Astrocyte (in vitro differentiated cells and primary cell): ENCODE data around the gene CARD11. TPM values are rescaled to one million over a fixed set of nuclear protein-coding genes. Genes with fewer than 3 reads are reported as not detected.

ENCODE experiments used
- DNase-seq: peaks from one replicate; pipeline ENCODE4 v3.0.0-alpha.2; 2010; ENCODE audit warnings: low read depth
- FAIRE-seq: peaks from 2 replicates; lab custom pipeline; 2011; peaks lifted over from hg19 to GRCh38; lab: Jason Lieb, UNC
- H2AFZ ChIP-seq: 2 replicates; pipeline ENCODE4 v1.6.0; 2012; ENCODE audit warnings: low read depth, low read length, inconsistent platforms
- H3K27ac ChIP-seq: 2 replicates; pipeline ENCODE4 v1.5.1; 2011; ENCODE audit warnings: low read depth, low read length, inconsistent platforms
- H3K27me3 ChIP-seq: 2 replicates; pipeline ENCODE4 v1.6.0; 2011; ENCODE audit warnings: low read length, inconsistent platforms; ENCODE audit not compliant: insufficient read depth
- H3K36me3 ChIP-seq: 2 replicates; pipeline ENCODE4 v1.5.1; 2011; ENCODE audit warnings: low read length, inconsistent platforms; ENCODE audit not compliant: insufficient read depth
- H3K4me1 ChIP-seq: 2 replicates; pipeline ENCODE4 v1.5.1; 2011; ENCODE audit warnings: low read length, inconsistent platforms; ENCODE audit not compliant: insufficient read depth
- H3K4me2 ChIP-seq: 2 replicates; pipeline ENCODE4 v1.6.0; 2012; ENCODE audit warnings: low read length, inconsistent platforms
- H3K4me3 ChIP-seq: 2 replicates; pipeline ENCODE4 v1.5.1; 2011; ENCODE audit warnings: low read depth, mild to moderate bottlenecking, low read length, inconsistent platforms; ENCODE audit not compliant: insufficient read depth
- H3K79me2 ChIP-seq: 2 replicates; pipeline ENCODE4 v1.6.0; 2012; ENCODE audit warnings: mild to moderate bottlenecking, low read length, inconsistent platforms; ENCODE audit not compliant: insufficient read depth
- H3K9ac ChIP-seq: 2 replicates; pipeline ENCODE4 v1.6.0; 2012; ENCODE audit warnings: mild to moderate bottlenecking, low read length, inconsistent platforms
- H3K9me3 ChIP-seq: 2 replicates; pipeline ENCODE4 v1.5.1; 2012; ENCODE audit warnings: low read depth, mild to moderate bottlenecking, low read length, inconsistent platforms; ENCODE audit not compliant: insufficient read depth
- H4K20me1 ChIP-seq: 2 replicates; pipeline ENCODE4 v1.6.0; 2012; ENCODE audit warnings: low read length, inconsistent platforms; ENCODE audit not compliant: insufficient read depth
- H3K27ac Mint-ChIP-seq: one replicate; pipeline ENCODE4 v1.8.0; 2021; ENCODE audit warnings: mild to moderate bottlenecking, mixed read lengths; ENCODE audit not compliant: unreplicated experiment
- H3K27me3 Mint-ChIP-seq: one replicate; pipeline ENCODE4 v1.8.0; 2021; ENCODE audit warnings: low read depth, mixed read lengths; ENCODE audit not compliant: unreplicated experiment
- H3K36me3 Mint-ChIP-seq: one replicate; pipeline ENCODE4 v1.8.0; 2021; ENCODE audit warnings: low read depth, mixed read lengths; ENCODE audit not compliant: unreplicated experiment
- H3K4me1 Mint-ChIP-seq: one replicate; pipeline ENCODE4 v1.8.0; 2021; ENCODE audit warnings: low read depth, mixed read lengths; ENCODE audit not compliant: unreplicated experiment
- H3K4me3 Mint-ChIP-seq: one replicate; pipeline ENCODE4 v1.8.0; 2021; ENCODE audit warnings: mild to moderate bottlenecking, moderate library complexity, mixed read lengths; ENCODE audit not compliant: unreplicated experiment
- H3K9me3 Mint-ChIP-seq: one replicate; pipeline ENCODE4 v1.8.0; 2021; ENCODE audit warnings: mild to moderate bottlenecking, mixed read lengths; ENCODE audit not compliant: unreplicated experiment
- EZH2 ChIP-seq: IDR thresholded peaks from 2 replicates; pipeline ENCODE4 v1.6.1; 2012; ENCODE audit warnings: mild to moderate bottlenecking, low read length, inconsistent platforms; ENCODE audit not compliant: insufficient read depth
- total RNA-seq: library from RNA; stranded (reverse); gene quantifications from 2 replicates; pipeline ENCODE4 v1.2.1, GENCODE V29; 2021
- TF ChIP-seq, protein P1 (sequence below): IDR thresholded peaks from 2 replicates; pipeline ENCODE4 v1.5.1; 2011; ENCODE audit warnings: low read depth, mild to moderate bottlenecking, inconsistent platforms, low read length, moderate library complexity; ENCODE audit not compliant: insufficient read depth

CARD11 gene
- total RNA-seq, 1 donor from 2014 or later: 9.5 TPM

DNA sequence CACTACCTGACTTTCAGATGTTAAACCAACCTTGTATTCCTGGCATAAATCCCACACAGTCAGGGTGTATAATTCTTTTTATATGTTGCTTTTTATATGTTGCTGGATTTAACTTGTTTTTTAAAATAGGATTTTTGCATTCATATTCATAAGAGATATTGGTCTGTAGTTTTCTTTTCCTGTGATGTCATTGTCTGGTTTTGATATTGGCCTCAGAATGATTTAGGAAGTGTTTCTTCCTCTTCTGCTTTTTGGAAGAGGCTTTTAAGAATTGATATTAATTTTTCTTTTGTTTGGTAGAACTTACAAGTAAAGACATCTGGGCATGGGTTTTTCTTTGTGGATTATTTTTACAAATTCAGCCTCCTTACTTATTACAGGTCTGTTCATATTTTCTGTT lies 93.1 kb downstream of the CARD11 start:
- Histone ChIP-seq H3K79me2 (no peaks in the 10 kb centered on the region), H2AFZ (no peak overlapping the region), H3K27me3 (no peaks in the 10 kb centered on the region), H3K36me3 (no peaks in the 10 kb centered on the region), H4K20me1 (no peaks in the 10 kb centered on the region), H3K9ac (no peak overlapping the region), H3K4me2 (no peak overlapping the region), H3K4me3 (no peak overlapping the region), H3K4me1 (no peaks in the 10 kb centered on the region), H3K9me3 (no peaks in the 10 kb centered on the region), H3K27ac (no peak overlapping the region)
- no peaks in the 10 kb centered on the region for H3K9me3 Mint-ChIP-seq
- TF ChIP-seq, protein P1, sequence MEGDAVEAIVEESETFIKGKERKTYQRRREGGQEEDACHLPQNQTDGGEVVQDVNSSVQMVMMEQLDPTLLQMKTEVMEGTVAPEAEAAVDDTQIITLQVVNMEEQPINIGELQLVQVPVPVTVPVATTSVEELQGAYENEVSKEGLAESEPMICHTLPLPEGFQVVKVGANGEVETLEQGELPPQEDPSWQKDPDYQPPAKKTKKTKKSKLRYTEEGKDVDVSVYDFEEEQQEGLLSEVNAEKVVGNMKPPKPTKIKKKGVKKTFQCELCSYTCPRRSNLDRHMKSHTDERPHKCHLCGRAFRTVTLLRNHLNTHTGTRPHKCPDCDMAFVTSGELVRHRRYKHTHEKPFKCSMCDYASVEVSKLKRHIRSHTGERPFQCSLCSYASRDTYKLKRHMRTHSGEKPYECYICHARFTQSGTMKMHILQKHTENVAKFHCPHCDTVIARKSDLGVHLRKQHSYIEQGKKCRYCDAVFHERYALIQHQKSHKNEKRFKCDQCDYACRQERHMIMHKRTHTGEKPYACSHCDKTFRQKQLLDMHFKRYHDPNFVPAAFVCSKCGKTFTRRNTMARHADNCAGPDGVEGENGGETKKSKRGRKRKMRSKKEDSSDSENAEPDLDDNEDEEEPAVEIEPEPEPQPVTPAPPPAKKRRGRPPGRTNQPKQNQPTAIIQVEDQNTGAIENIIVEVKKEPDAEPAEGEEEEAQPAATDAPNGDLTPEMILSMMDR: no peak
- no peak for TF ChIP-seq EZH2
- H3K36me3 Mint-ChIP-seq: peaks cover 3% of the 10 kb centered on the region
- DNase-seq (no peak), FAIRE-seq (no peak)
- H3K4me3 Mint-ChIP-seq: no peak overlapping the region
- H3K4me1 Mint-ChIP-seq: no peaks in the 10 kb centered on the region
- no peak overlapping the region for H3K27ac Mint-ChIP-seq
- H3K27me3 Mint-ChIP-seq: peaks cover 5% of the 10 kb centered on the region

DNA sequence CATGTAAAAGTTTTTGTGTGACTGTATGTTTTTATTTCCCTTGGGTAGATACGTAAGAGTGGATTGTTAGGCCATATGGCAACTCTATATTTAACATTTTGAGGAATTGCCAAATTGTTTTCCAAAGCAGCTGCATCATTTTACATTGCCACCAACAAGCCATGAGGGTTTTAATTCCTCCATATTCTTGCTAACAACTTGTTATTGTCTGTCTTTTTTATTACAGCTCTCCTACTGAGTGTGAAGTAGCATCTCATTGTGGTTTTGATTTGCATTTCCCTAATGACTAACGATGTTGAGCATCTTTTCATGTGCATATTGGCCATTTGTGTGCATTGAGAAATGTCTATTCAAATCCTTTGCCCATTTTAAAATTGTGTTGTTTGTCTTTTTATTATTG lies 94.9 kb downstream of the CARD11 start:
- no peak overlapping the region for H3K4me2 ChIP-seq
- no peak for TF ChIP-seq EZH2
- TF ChIP-seq, protein P1: no peak
- H3K27me3 ChIP-seq: no peaks in the 10 kb centered on the region
- H3K4me1 ChIP-seq: no peaks in the 10 kb centered on the region
- H3K4me1 Mint-ChIP-seq: no peaks in the 10 kb centered on the region
- H4K20me1 ChIP-seq: no peaks in the 10 kb centered on the region
- H3K36me3 ChIP-seq: no peaks in the 10 kb centered on the region
- H3K27me3 Mint-ChIP-seq: peaks cover under 1% of the 10 kb centered on the region
- FAIRE-seq (no peak), DNase-seq (no peak)
- H3K4me3 ChIP-seq: no peak overlapping the region
- H3K4me3 Mint-ChIP-seq: no peak overlapping the region
- no peaks in the 10 kb centered on the region for H3K79me2 ChIP-seq
- H3K9me3 ChIP-seq: no peaks in the 10 kb centered on the region
- no peak overlapping the region for H3K27ac ChIP-seq
- H3K9me3 Mint-ChIP-seq: peaks cover 2% of the 10 kb centered on the region
- H3K36me3 Mint-ChIP-seq: peaks cover 6% of the 10 kb centered on the region
- no peak overlapping the region for H3K9ac ChIP-seq
- no peak overlapping the region for H3K27ac Mint-ChIP-seq
- no peak overlapping the region for H2AFZ ChIP-seq

GRCh38 chr7:2947058-2947780 lies 96.4 kb downstream of the CARD11 start:
- H3K36me3 ChIP-seq: no peaks in the 10 kb centered on the region
- H4K20me1 ChIP-seq: no peaks in the 10 kb centered on the region
- peaks cover 5% of the 10 kb centered on the region for H3K9me3 Mint-ChIP-seq
- FAIRE-seq: no peak
- H3K4me3 ChIP-seq: no peak overlapping the region
- TF ChIP-seq, protein P1: no peak
- no peak for TF ChIP-seq EZH2
- H3K4me3 Mint-ChIP-seq: no peak overlapping the region
- no peak for DNase-seq
- no peak overlapping the region for H3K9ac ChIP-seq
- H3K27ac ChIP-seq: no peak overlapping the region
- no peaks in the 10 kb centered on the region for H3K9me3 ChIP-seq
- H3K27ac Mint-ChIP-seq: no peak overlapping the region
- peaks cover 9% of the 10 kb centered on the region for H3K36me3 Mint-ChIP-seq
- no peaks in the 10 kb centered on the region for H3K27me3 ChIP-seq
- no peaks in the 10 kb centered on the region for H3K79me2 ChIP-seq
- H3K27me3 Mint-ChIP-seq: no peaks in the 10 kb centered on the region
- no peak overlapping the region for H2AFZ ChIP-seq
- no peaks in the 10 kb centered on the region for H3K4me1 ChIP-seq
- H3K4me2 ChIP-seq: no peak overlapping the region
- H3K4me1 Mint-ChIP-seq: no peaks in the 10 kb centered on the region
